Measurements from ENCODE around the gene SLC2A4RG. TPM values are rescaled to one million over a fixed set of nuclear protein-coding genes. Genes with fewer than 3 reads are reported as not detected.

The SLC2A4RG gene
- total and polyA plus RNA-seq, 2 of the 13 experiments (the other 11 are each of a cell fraction or from before 2014, with no cell fraction given): 91.4 to 95.9 TPM

GRCh38 chr20:63706027-63706695 is 33.4 kb upstream of the SLC2A4RG start (continued):
- TF ChIP-seq ZXDC (CRISPR knock-in tag; IDR thresholded peaks at IDR 0.05) (no peak), E2F2 (CRISPR knock-in tag; IDR thresholded peaks at IDR 0.05; ENCODE audit: borderline replicate concordance) (0 out of 2 replicates have a peak, but pooled peaks have one; percentile 15), ZNF317 (CRISPR knock-in tag; IDR thresholded peaks at IDR 0.05) (no peak), REXO4 (CRISPR knock-in tag; IDR thresholded peaks at IDR 0.05; ENCODE audit: borderline replicate concordance) (no peak), NONO (IDR thresholded peaks at IDR 0.05) (no peak), NONO (CRISPR knock-in tag; conservative IDR thresholded peaks at IDR 0.05) (no peak), ZNF136 (CRISPR knock-in tag; IDR thresholded peaks at IDR 0.05; ENCODE audit: low read depth) (no peak), RCOR2 (CRISPR knock-in tag; IDR thresholded peaks at IDR 0.05) (no peak), FOXA1 (IDR thresholded peaks at IDR 0.05) (no peak), FOXA1 (CRISPR knock-in tag; IDR thresholded peaks at IDR 0.05) (no peak), ZNF766 (CRISPR knock-in tag; IDR thresholded peaks at IDR 0.05; ENCODE audit: borderline replicate concordance) (peak; percentile 61; the same call in 1 of the 2 replicates), ZBED4 (CRISPR knock-in tag; IDR thresholded peaks at IDR 0.05; ENCODE audit: borderline replicate concordance) (no peak), ZNF451 (CRISPR knock-in tag; IDR thresholded peaks at IDR 0.05) (no peak), BRD4 (CRISPR knock-in tag; IDR thresholded peaks at IDR 0.05) (no peak), YEATS2 (CRISPR knock-in tag; IDR thresholded peaks at IDR 0.05; ENCODE audit: borderline replicate concordance) (no peak), ZBTB46 (CRISPR knock-in tag; IDR thresholded peaks at IDR 0.05; ENCODE audit: borderline replicate concordance) (no peak), MED13 (CRISPR knock-in tag; IDR thresholded peaks at IDR 0.05) (peak; percentile 51; the same call in 1 of the 2 replicates), RELA (CRISPR knock-in tag; IDR thresholded peaks at IDR 0.05) (no peak), ZNF367 (CRISPR knock-in tag; IDR thresholded peaks at IDR 0.05; ENCODE audit: borderline replicate concordance) (no peak), ZNF678 (CRISPR knock-in tag; IDR thresholded peaks at IDR 0.05) (no peak), NR2F6 (IDR thresholded peaks at IDR 0.05) (no peak), NR2F6 (CRISPR knock-in tag; IDR thresholded peaks at IDR 0.05) (no peak), WIZ (CRISPR knock-in tag; IDR thresholded peaks at IDR 0.05) (no peak)

Measured in HepG2 (cell line).